Tibial nerve (tissue), 4 donors: ENCODE data around the gene ZNF653.

Experiments
- CTCF ChIP-seq, 5 experiments: fragments of 200-600 bp in 3 of 5; fragments of 450-650 bp in 2 of 5; sonication (generic) in 3 of 5; IDR thresholded peaks; one replicate each; pipeline ENCODE4 v1.5.1; 2016 to 2019; ENCODE audit warnings: antibody characterized with exemption in 5 of 5, mild to moderate bottlenecking in 3 of 5, moderate library complexity in 2 of 5
- EP300 ChIP-seq, 2 donors: sonication (generic); formaldehyde crosslinking; IDR thresholded peaks; one replicate each; pipeline ENCODE4 v1.6.1; 2017; ENCODE audit warnings: antibody characterized with exemption in 2 of 2, mild to moderate bottlenecking in 1 of 2
- POLR2A ChIP-seq, 2 donors: fragments of 450-650 bp; IDR thresholded peaks; one replicate each; pipeline ENCODE4 v1.6.1; 2017; ENCODE audit warnings: antibody characterized with exemption in 2 of 2, mild to moderate bottlenecking in 2 of 2, moderate library complexity in 2 of 2

DNA sequence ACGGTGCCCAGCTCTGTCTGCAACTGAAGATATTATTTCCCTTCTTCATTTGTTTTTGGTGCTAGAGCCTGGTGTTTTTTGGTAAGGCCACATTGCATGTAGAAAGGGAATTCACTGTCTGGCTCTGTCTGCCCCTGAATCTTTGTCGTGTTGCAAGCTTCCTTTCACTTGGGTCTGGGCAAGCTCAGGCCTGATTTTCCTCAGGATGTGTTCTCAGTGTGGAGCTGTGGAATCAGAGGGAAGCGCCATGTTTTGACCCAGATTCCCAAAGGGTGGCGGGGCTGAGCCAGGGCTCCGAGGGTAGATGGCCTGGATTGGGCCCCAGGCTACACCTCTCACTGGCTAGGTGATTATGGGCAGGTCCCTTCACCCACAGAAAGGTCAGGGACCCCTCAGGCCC lies 61.6 kb downstream of the ZNF653 start:
- TF ChIP-seq CTCF (IDR thresholded peaks at IDR 0.05) (no peak), POLR2A (IDR thresholded peaks at IDR 0.05) (no peak), EP300 (IDR thresholded peaks at IDR 0.05) (no peak)
